ENCODE data around the gene UPF1.
A peak's percentile ranks its signal among the peaks of the same experiment; 100 is the strongest.

UPF1 gene

DNA sequence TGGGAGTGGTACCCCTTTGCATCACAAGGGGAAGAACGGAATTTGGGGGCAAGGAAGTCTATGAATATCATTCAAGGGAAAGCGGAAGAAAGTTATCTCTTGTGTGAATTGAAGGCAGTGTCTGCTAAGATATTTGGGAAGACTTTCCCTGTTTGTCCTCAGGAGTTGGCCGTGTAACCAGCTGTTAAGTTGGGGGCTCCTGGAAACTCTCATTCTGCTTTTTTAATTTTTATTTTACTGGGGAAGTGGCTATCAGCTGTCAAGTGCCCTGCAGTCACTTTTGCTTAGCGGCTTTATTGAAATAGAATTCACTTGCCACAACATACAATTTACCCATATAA is 2.9 kb downstream of the UPF1 start:
- no peaks in the 10 kb centered on the region for H3K27me3 ChIP-seq (replicated peaks; ENCODE audit: insufficient read depth, low read length)
- H3K9me3 ChIP-seq (replicated peaks; ENCODE audit: insufficient read depth, low read length), result no peaks in the 10 kb centered on the region
- H3K79me2 ChIP-seq (ENCODE audit: low read length), result peaks cover 80% of the 10 kb centered on the region
- peaks cover 14% of the 10 kb centered on the region for H3K36me3 ChIP-seq (replicated peaks; ENCODE audit: insufficient read depth, low read length)
- peaks cover 67% of the 10 kb centered on the region for H4K20me1 ChIP-seq (ENCODE audit: insufficient read depth, low read length)
- H3K27ac ChIP-seq (ENCODE audit: low read length), result no peak overlapping the region
- H3K9me2 ChIP-seq (replicated peaks; ENCODE audit: insufficient read depth, low read length), result no peaks in the 10 kb centered on the region
- H3K4me2 ChIP-seq (ENCODE audit: low read depth, low read length), result peak overlapping the region; percentile 100
- peak overlapping the region; percentile 84; the same call in 1 of the 2 replicates for H3K9ac ChIP-seq (ENCODE audit: low read length)
- no peak for DNase-seq
- H3K4me1 ChIP-seq (ENCODE audit: low read length), result peaks cover 32% of the 10 kb centered on the region
- H3K4me3 ChIP-seq (ENCODE audit: low read length), result peak overlapping the region; percentile 75
- H3F3A ChIP-seq (ENCODE audit: insufficient read depth, low read length), result peaks cover 15% of the 10 kb centered on the region
- H2AFZ ChIP-seq (ENCODE audit: low read length), result no peak overlapping the region
- no peak for TF ChIP-seq EZH2 (optimal IDR thresholded peaks at IDR 0.05; ENCODE audit: low read depth, low read length)
- no peak for TF ChIP-seq EZH2phosphoT487 (IDR thresholded peaks at IDR 0.05; ENCODE audit: low read length)
- no peak for TF ChIP-seq CTCF (IDR thresholded peaks at IDR 0.05; ENCODE audit: low read length)

DNA sequence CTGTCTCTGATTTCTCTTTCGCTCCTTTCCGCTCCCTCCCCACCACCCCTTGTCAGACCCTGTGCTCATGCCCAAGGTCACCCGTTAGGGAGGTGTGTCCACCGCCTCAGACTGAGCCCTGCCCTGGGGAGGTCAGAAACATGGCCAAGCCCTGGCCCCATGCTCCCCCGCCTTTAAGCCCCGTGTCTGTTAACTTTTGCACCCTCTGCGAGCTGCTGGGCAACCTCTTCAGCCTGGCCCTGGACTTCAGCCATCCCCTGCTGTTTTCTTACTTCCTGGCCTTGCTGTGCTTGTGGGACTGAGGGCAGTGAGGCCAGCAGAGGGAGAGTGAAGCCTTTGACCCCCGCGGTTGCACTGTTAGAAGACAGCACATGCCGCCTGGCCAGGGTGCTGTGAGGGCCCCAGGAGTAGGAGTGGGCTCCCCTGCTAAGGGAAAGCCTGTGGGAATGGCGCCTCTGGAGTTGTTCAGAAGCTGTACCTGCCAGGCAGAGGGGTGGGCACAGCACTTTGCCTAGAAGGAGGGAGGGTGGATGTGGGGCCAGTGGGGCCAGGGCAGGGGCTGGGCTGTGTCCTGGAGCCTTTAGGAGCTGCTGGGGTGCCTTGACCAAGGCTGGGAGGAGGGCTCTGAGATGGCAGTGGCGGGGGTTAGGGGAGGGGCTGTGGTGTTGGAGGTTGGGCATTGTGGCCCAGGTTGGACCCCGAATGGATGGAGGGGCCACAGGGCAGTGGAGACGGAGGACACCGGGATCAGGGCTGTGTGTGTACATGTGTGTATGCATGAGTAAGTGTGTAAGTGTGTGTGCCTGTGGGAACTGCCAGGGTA is 7.9 kb downstream of the UPF1 start:
- Histone ChIP-seq H2AFZ (ENCODE audit: low read length) (no peak overlapping the region), H3K9me2 (replicated peaks; ENCODE audit: insufficient read depth, low read length) (no peaks in the 10 kb centered on the region), H3F3A (ENCODE audit: insufficient read depth, low read length) (no peaks in the 10 kb centered on the region), H3K4me2 (ENCODE audit: low read depth, low read length) (no peak overlapping the region), H3K27ac (ENCODE audit: low read length) (no peak overlapping the region), H3K79me2 (ENCODE audit: low read length) (peaks cover 100% of the 10 kb centered on the region), H3K4me3 (ENCODE audit: low read length) (no peak overlapping the region), H3K9me3 (replicated peaks; ENCODE audit: insufficient read depth, low read length) (no peaks in the 10 kb centered on the region), H3K27me3 (replicated peaks; ENCODE audit: insufficient read depth, low read length) (no peaks in the 10 kb centered on the region), H3K4me1 (ENCODE audit: low read length) (peaks cover 23% of the 10 kb centered on the region), H3K36me3 (replicated peaks; ENCODE audit: insufficient read depth, low read length) (peaks cover 14% of the 10 kb centered on the region), H4K20me1 (ENCODE audit: insufficient read depth, low read length) (peaks cover 94% of the 10 kb centered on the region), H3K9ac (ENCODE audit: low read length) (no peak overlapping the region)
- no peak for DNase-seq
- TF ChIP-seq EZH2 (optimal IDR thresholded peaks at IDR 0.05; ENCODE audit: low read depth, low read length), result no peak
- no peak for TF ChIP-seq EZH2phosphoT487 (IDR thresholded peaks at IDR 0.05; ENCODE audit: low read length)
- TF ChIP-seq CTCF (IDR thresholded peaks at IDR 0.05; ENCODE audit: low read length), result no peak

DNA sequence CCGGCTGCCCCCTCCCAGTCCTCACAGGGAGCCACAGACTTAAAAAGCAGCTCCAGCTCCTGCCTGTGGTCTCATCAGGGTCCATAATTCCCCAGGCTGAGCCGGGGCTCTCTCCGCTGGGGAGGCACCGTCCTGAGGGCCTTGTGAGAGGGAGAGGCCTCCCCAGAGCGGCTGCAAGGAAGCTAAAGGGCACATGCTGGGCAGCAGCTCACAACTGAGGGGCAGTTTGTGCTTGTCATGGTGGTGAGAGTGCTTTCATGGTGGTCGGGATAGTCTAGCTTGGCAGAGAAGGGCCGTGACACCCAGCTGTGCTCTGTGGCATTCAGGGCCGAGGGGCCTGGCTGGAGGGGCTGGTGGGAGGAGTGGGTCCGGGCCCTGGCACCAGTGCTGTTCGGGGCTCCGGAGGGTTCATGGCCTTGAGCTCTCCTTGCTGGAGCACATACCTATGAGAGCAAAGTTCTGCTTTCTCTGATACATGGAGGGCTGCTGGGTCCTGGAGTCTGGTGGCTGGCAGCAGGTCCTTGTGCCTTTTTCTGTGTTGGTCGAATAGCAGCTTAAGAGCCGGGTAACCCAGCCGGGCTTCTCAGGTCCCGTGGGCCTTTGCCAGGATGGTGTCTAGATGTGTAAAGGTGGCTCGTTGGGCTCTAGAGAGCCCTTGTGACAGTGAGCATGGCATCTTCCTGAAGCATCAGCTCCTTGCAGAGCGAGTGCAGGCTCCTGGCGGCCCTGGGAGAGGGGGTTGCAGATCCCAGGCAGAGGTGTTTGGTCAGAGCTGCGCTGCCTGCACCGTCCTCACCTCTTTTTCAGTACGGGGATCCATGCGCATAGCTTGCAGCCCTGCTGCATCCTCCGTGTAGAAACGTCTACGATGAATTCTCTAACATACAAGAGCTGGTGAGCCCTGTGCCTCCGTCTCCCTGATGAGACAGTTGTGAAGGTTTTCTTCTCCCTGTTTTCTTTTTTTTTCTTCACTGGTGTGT is 8.8 kb downstream of the UPF1 start:
- DNase-seq, result no peak
- no peaks in the 10 kb centered on the region for H3F3A ChIP-seq (ENCODE audit: insufficient read depth, low read length)
- no peak overlapping the region for H3K9ac ChIP-seq (ENCODE audit: low read length)
- H3K9me3 ChIP-seq (replicated peaks; ENCODE audit: insufficient read depth, low read length), result no peaks in the 10 kb centered on the region
- H3K79me2 ChIP-seq (ENCODE audit: low read length), result peaks cover 100% of the 10 kb centered on the region
- H3K4me1 ChIP-seq (ENCODE audit: low read length), result peaks cover 15% of the 10 kb centered on the region
- H4K20me1 ChIP-seq (ENCODE audit: insufficient read depth, low read length), result peaks cover 94% of the 10 kb centered on the region
- no peak overlapping the region for H3K4me3 ChIP-seq (ENCODE audit: low read length)
- no peaks in the 10 kb centered on the region for H3K9me2 ChIP-seq (replicated peaks; ENCODE audit: insufficient read depth, low read length)
- no peak overlapping the region for H3K4me2 ChIP-seq (ENCODE audit: low read depth, low read length)
- no peaks in the 10 kb centered on the region for H3K27me3 ChIP-seq (replicated peaks; ENCODE audit: insufficient read depth, low read length)
- H3K27ac ChIP-seq (ENCODE audit: low read length), result no peak overlapping the region
- H2AFZ ChIP-seq (ENCODE audit: low read length), result no peak overlapping the region
- TF ChIP-seq CTCF (IDR thresholded peaks at IDR 0.05; ENCODE audit: low read length) (no peak), EZH2phosphoT487 (IDR thresholded peaks at IDR 0.05; ENCODE audit: low read length) (no peak), EZH2 (optimal IDR thresholded peaks at IDR 0.05; ENCODE audit: low read depth, low read length) (no peak)
- H3K36me3 ChIP-seq (replicated peaks; ENCODE audit: insufficient read depth, low read length), result peaks cover 12% of the 10 kb centered on the region
